Measurements from ENCODE around the gene MMP1. TPM values are rescaled to one million over a fixed set of nuclear protein-coding genes. Genes with fewer than 3 reads are reported as not detected.

The MMP1 gene
- total RNA-seq, 3 donors from 2014 or later: 0.20 to 0.67 (median 0.47) TPM

DNA sequence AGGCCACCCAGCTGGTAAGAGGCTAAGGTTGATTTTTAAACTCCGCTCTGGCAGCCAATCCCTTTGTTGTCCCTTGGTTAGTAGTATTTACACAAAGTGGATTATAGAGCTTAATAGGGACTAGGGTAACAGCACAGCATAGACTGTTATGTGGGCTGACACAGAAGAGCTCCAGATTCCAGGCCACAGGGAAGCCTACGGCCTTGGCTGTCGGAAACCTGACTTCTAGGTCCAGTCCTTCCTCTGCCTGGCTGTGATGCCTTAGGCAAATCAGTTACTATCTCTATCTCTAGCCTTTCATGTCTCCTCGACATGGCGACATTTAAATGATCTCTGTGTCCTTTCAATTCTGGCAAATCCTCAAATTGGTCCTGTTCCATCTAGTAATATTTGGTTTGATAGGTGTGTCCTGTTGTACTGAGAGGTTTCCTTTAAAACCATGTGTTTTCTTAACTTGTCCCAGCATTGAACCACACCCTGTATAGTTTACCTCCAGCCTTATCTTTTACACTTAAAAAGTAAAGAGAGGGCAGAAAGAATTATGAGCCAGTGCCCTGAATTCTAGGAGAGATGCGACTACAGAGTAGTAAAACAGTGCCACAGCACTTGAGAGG is 4.2 kb downstream of the MMP1 start:
- intact Hi-C loops (cut with DNase I, micrococcal nuclease): no loop called here
- ATAC-seq (peak; percentile 91), DNase-seq (peak in 2 of 3 donors; percentile 21 to 24)
- H3K4me3 ChIP-seq: no peak overlapping the region
- H3K36me3 ChIP-seq (ENCODE audit: low read depth): no peaks in the 10 kb centered on the region
- H3K4me1 ChIP-seq (ENCODE audit: low read depth): peaks cover 12% of the 10 kb centered on the region
- no peaks in the 10 kb centered on the region for H3K9me3 ChIP-seq
- TF ChIP-seq, protein P1, sequence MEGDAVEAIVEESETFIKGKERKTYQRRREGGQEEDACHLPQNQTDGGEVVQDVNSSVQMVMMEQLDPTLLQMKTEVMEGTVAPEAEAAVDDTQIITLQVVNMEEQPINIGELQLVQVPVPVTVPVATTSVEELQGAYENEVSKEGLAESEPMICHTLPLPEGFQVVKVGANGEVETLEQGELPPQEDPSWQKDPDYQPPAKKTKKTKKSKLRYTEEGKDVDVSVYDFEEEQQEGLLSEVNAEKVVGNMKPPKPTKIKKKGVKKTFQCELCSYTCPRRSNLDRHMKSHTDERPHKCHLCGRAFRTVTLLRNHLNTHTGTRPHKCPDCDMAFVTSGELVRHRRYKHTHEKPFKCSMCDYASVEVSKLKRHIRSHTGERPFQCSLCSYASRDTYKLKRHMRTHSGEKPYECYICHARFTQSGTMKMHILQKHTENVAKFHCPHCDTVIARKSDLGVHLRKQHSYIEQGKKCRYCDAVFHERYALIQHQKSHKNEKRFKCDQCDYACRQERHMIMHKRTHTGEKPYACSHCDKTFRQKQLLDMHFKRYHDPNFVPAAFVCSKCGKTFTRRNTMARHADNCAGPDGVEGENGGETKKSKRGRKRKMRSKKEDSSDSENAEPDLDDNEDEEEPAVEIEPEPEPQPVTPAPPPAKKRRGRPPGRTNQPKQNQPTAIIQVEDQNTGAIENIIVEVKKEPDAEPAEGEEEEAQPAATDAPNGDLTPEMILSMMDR (IDR thresholded peaks at IDR 0.05): no peak

DNA sequence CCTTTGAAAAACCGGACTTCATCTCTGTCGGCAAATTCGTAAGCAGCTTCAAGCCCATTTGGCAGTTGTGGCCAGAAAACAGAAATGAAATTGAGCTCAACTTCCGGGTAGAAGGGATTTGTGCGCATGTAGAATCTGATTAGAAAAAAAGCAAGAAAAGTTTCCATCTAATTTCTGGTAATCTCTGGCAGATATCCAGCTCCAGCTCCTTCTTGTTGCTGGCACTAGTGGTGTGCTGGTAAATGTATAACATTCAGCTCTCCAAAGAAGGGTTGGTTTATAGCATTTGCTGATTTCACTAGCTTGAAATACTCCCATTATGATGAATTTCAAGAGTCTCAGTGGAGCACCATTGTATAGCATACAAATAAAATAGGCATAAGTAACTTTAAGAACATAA is 5.4 kb downstream of the MMP1 start:
- TF ChIP-seq, protein P1 (IDR thresholded peaks at IDR 0.05): no peak
- no peaks in the 10 kb centered on the region for H3K36me3 ChIP-seq (ENCODE audit: low read depth)
- peaks cover 12% of the 10 kb centered on the region for H3K4me1 ChIP-seq (ENCODE audit: low read depth)
- ATAC-seq (no peak), DNase-seq (no peak)
- intact Hi-C loops (cut with DNase I, micrococcal nuclease): no loop called here
- H3K9me3 ChIP-seq: no peaks in the 10 kb centered on the region
- no peak overlapping the region for H3K4me3 ChIP-seq

DNA sequence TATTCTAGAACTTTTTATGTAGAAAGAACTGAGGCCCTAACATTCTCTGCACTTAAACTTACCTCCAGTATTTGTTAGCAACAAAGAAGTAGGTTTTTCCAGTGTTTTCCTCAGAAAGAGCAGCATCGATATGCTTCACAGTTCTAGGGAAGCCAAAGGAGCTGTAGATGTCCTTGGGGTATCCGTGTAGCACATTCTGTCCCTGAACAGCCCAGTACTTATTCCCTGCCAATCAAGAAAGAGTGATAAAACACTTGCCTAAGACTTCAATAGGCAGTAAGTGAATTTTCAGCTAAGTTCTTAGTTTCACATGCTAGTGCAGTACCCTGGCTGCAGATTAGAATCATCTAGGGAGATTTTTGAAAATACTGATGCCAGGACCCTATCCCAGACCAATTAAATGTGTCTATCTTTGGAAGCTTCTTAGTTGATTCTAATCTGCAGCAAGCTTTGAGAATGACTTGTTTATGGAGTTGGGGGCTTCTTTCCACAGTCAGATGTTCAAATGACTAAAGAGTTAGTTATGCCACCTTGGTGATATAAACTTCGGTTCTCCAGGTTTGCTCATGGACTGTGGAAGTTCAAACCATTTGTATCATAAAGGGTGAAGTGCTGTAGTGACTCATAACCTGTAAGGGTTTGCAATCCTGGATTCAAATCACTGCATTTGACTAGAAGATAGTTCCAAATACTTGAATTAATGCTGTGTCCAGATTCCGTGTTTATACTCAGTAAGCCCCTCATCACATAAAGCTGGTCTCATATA is 6.5 kb downstream of the MMP1 start:
- Histone ChIP-seq H3K4me3 (no peak overlapping the region), H3K9me3 (no peaks in the 10 kb centered on the region), H3K36me3 (ENCODE audit: low read depth) (no peaks in the 10 kb centered on the region), H3K4me1 (ENCODE audit: low read depth) (peaks cover 12% of the 10 kb centered on the region)
- TF ChIP-seq, protein P1 (IDR thresholded peaks at IDR 0.05): no peak
- DNase-seq: no peak
- intact Hi-C loops (cut with DNase I, micrococcal nuclease): no loop called here
- no peak for ATAC-seq

DNA sequence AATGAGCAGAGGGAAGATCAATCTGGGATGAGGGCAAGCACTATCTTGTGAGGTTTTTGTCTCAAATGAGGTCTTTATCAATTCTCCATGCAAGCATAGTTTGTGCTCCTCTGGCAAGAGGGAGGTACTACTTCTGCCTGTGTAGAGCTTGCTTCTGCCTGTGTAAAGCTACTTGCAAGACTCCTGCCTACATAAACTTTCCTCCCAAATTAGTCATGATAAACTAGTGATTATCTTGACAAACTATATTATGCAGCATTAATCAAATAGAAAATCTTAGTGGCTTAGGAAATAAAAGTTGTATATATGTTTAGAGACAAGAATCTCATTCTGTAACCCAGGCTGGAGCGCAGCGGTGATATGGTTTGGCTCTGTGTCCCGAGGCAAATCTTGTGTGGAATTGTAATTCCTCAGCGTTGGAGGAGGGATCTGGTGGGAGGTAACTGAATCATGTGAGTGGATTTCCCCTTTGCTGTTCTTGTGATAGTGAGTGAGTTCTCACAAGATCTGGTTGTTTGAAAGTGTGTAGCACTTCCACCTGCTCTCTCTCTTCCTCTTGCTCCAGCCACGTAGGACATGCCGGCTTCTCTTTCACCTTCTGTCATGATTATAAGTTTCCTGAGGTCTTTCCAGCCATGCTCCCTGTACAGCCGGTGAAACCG is 9.5 kb downstream of the MMP1 start:
- intact Hi-C loops (cut with DNase I, micrococcal nuclease): no loop called here
- no peak for ATAC-seq
- TF ChIP-seq, protein P1 (IDR thresholded peaks at IDR 0.05): no peak

DNA sequence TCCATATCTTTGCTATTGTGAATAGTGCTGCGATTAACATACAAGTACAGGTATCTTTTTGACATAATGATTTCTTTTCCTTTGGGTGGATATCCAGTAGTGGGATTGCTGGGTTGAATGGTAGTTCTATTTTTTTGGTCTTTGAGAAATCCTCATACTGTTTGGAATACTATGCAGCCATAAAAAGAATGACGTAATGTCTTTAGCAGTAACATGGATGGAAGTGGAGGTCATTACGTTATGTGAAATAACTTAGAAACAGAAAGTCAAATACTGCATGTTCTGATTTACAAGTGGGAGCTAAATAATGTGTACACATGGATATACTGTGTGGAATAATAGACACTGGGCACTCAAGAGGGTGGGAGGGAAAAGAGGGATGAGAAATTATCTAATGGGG is 13.6 kb downstream of the MMP1 start:
- no peaks in the 10 kb centered on the region for H3K36me3 ChIP-seq (ENCODE audit: low read depth)
- no peaks in the 10 kb centered on the region for H3K4me1 ChIP-seq (ENCODE audit: low read depth)
- ATAC-seq: no peak
- intact Hi-C loops (cut with DNase I, micrococcal nuclease): no loop called here
- TF ChIP-seq, protein P1 (IDR thresholded peaks at IDR 0.05): no peak
- no peak for DNase-seq
- no peak overlapping the region for H3K4me3 ChIP-seq
- H3K9me3 ChIP-seq: no peaks in the 10 kb centered on the region

More for the DNA sequence above, 9.5 kb downstream of the MMP1 start:
- Histone ChIP-seq H3K9me3 (no peaks in the 10 kb centered on the region), H3K4me1 (ENCODE audit: low read depth) (peaks cover under 1% of the 10 kb centered on the region), H3K36me3 (ENCODE audit: low read depth) (no peaks in the 10 kb centered on the region), H3K4me3 (no peak overlapping the region)
- no peak for DNase-seq

Data from mucosa of descending colon (tissue), 3 donors.